MM.1S (cell line): ENCODE results near the gene CHN2.

Experiments used
- DNase-seq: peaks from one replicate; pipeline ENCODE4 v3.0.0-alpha.2; 2015
- H2AFZ ChIP-seq: fragments of 300-600 bp; sonication (generic); 2 replicates; pipeline ENCODE4 v1.6.0; 2016; ENCODE audit warnings: antibody characterized with exemption, low read length
- H3F3A ChIP-seq: fragments of 300-600 bp; sonication (generic); 2 replicates; pipeline ENCODE4 v1.6.1; 2016; ENCODE audit warnings: mild to moderate bottlenecking, antibody characterized with exemption, low read length, moderate library complexity, mixed read lengths; ENCODE audit not compliant: insufficient read depth
- H3K27ac ChIP-seq: fragments of 300-600 bp; sonication (generic); 2 replicates; pipeline ENCODE4 v1.5.1; 2016; ENCODE audit warnings: mild to moderate bottlenecking, low read length
- H3K27me3 ChIP-seq: fragments of 300-600 bp; sonication (generic); replicated peaks from 2 replicates; pipeline ENCODE4 v1.6.0; 2016; ENCODE audit warnings: low read length; ENCODE audit not compliant: insufficient read depth
- H3K36me3 ChIP-seq: fragments of 300-600 bp; sonication (generic); replicated peaks from 2 replicates; pipeline ENCODE4 v1.6.1; 2016; ENCODE audit warnings: mild to moderate bottlenecking, low read length, mixed read lengths; ENCODE audit not compliant: insufficient read depth
- H3K4me1 ChIP-seq: fragments of 300-600 bp; sonication (generic); 2 replicates; pipeline ENCODE4 v1.6.1; 2016; ENCODE audit warnings: low read length, mixed read lengths
- H3K4me2 ChIP-seq: fragments of 300-600 bp; sonication (generic); 2 replicates; pipeline ENCODE4 v1.6.0; 2016; ENCODE audit warnings: low read depth, low read length
- H3K4me3 ChIP-seq: fragments of 300-600 bp; sonication (generic); 2 replicates; pipeline ENCODE4 v1.5.1; 2016; ENCODE audit warnings: low read length, mixed read lengths
- H3K79me2 ChIP-seq: fragments of 300-600 bp; sonication (generic); 2 replicates; pipeline ENCODE4 v1.6.1; 2016; ENCODE audit warnings: mixed run types, low read length, mixed read lengths
- H3K9ac ChIP-seq: fragments of 300-600 bp; sonication (generic); 2 replicates; pipeline ENCODE4 v1.6.1; 2016; ENCODE audit warnings: low read length, mixed read lengths
- H3K9me2 ChIP-seq: fragments of 300-600 bp; sonication (generic); replicated peaks from 2 replicates; pipeline ENCODE4 v1.6.1; 2016; ENCODE audit warnings: mild to moderate bottlenecking, low read length, mixed read lengths; ENCODE audit not compliant: insufficient read depth
- H3K9me3 ChIP-seq: fragments of 300-600 bp; sonication (generic); replicated peaks from 2 replicates; pipeline ENCODE4 v1.6.1; 2016; ENCODE audit warnings: mild to moderate bottlenecking, low read length, mixed read lengths; ENCODE audit not compliant: insufficient read depth
- H4K20me1 ChIP-seq: fragments of 300-600 bp; sonication (generic); 2 replicates; pipeline ENCODE4 v1.6.1; 2016; ENCODE audit warnings: mild to moderate bottlenecking, low read length, moderate library complexity, mixed read lengths; ENCODE audit not compliant: insufficient read depth
- EZH2 ChIP-seq: fragments of 300-600 bp; sonication (generic); optimal IDR thresholded peaks from 2 replicates; pipeline ENCODE3; 2017; ENCODE audit warnings: low read depth, mild to moderate bottlenecking, antibody characterized with exemption, low read length, mixed read lengths
- EZH2phosphoT487 ChIP-seq: fragments of 300-600 bp; sonication (generic); IDR thresholded peaks from 2 replicates; pipeline ENCODE4 v1.6.1; 2018; ENCODE audit warnings: antibody characterized with exemption, low read length
- TF ChIP-seq, protein P1 (sequence below): fragments of 300-600 bp; sonication (generic); IDR thresholded peaks from 2 replicates; pipeline ENCODE4 v1.5.1; 2016; ENCODE audit warnings: antibody characterized with exemption, low read length, mixed read lengths

CHN2 gene

DNA sequence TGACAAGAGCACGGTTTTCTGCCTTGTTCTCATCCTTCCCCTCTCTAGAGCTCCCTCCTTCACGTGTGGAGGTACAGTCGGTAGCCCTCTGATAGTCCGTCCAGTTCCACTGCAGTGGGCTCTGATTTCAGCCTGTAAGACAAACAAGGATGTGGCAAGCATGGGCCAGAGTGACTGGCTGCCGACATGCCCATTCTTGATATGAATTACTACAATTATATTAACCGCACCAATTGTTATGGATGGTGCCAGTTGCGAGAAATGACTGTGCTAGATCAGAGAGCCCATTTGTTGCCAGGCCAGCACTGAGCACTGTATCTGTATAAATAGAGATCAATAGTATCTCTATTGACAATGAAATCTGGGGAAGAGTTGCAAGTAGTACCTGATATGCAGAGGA, 146.6 kb downstream of the CHN2 start:
- Histone ChIP-seq H3K36me3 (no peaks in the 10 kb centered on the region), H4K20me1 (no peaks in the 10 kb centered on the region), H3K4me1 (no peaks in the 10 kb centered on the region), H3K79me2 (no peaks in the 10 kb centered on the region), H3K4me2 (no peak overlapping the region), H3K4me3 (no peak overlapping the region), H3K27ac (no peak overlapping the region), H3F3A (no peaks in the 10 kb centered on the region), H3K9me3 (no peaks in the 10 kb centered on the region), H3K9ac (no peak overlapping the region), H3K27me3 (no peaks in the 10 kb centered on the region), H3K9me2 (no peaks in the 10 kb centered on the region), H2AFZ (no peak overlapping the region)
- DNase-seq, result no peak
- TF ChIP-seq, protein P1, sequence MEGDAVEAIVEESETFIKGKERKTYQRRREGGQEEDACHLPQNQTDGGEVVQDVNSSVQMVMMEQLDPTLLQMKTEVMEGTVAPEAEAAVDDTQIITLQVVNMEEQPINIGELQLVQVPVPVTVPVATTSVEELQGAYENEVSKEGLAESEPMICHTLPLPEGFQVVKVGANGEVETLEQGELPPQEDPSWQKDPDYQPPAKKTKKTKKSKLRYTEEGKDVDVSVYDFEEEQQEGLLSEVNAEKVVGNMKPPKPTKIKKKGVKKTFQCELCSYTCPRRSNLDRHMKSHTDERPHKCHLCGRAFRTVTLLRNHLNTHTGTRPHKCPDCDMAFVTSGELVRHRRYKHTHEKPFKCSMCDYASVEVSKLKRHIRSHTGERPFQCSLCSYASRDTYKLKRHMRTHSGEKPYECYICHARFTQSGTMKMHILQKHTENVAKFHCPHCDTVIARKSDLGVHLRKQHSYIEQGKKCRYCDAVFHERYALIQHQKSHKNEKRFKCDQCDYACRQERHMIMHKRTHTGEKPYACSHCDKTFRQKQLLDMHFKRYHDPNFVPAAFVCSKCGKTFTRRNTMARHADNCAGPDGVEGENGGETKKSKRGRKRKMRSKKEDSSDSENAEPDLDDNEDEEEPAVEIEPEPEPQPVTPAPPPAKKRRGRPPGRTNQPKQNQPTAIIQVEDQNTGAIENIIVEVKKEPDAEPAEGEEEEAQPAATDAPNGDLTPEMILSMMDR, result no peak
- no peak for TF ChIP-seq EZH2phosphoT487
- TF ChIP-seq EZH2, result no peak

- no peak for DNase-seq
- no peaks in the 10 kb centered on the region for H3K27me3 ChIP-seq
- no peak overlapping the region for H3K27ac ChIP-seq
- H3K4me2 ChIP-seq, result no peak overlapping the region
- H3K4me1 ChIP-seq, result no peaks in the 10 kb centered on the region
- H3F3A ChIP-seq, result no peaks in the 10 kb centered on the region
- TF ChIP-seq, protein P1, result no peak
- no peak for TF ChIP-seq EZH2phosphoT487
- TF ChIP-seq EZH2, result no peak
- H3K9ac ChIP-seq, result no peak overlapping the region
- no peaks in the 10 kb centered on the region for H3K36me3 ChIP-seq
- H2AFZ ChIP-seq, result no peak overlapping the region
- no peaks in the 10 kb centered on the region for H3K9me3 ChIP-seq
- no peaks in the 10 kb centered on the region for H3K9me2 ChIP-seq
- no peaks in the 10 kb centered on the region for H3K79me2 ChIP-seq
- H3K4me3 ChIP-seq, result no peak overlapping the region
- H4K20me1 ChIP-seq, result no peaks in the 10 kb centered on the region
Measured at GRCh38 chr7:29342761-29343160, 148.2 kb downstream of the CHN2 start.

DNA sequence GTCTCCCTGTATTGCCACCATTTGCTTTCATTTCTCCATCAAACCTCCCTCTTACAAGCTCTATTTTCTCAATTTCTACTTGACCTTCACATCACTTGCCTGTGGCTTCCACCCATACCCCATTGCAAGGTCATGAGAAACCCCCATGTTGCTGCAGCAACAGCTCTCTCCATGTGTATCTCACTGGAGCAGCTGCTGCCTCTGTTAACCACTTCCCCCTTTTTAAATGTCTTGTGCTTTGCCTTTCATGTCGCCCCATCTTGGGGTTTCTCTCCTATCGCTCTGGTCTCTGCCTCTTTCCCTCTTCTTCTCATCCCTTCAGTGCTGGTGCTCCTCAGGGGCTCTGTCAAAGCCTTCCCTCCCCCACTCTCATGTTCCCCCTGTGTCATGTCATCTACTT, 148.8 kb downstream of the CHN2 start:
- no peaks in the 10 kb centered on the region for H3F3A ChIP-seq
- H3K4me1 ChIP-seq, result no peaks in the 10 kb centered on the region

More for the DNA sequence above, 148.8 kb downstream of the CHN2 start:
- H3K9me3 ChIP-seq, result no peaks in the 10 kb centered on the region
- no peaks in the 10 kb centered on the region for H3K27me3 ChIP-seq
- H3K9ac ChIP-seq, result no peak overlapping the region
- no peak overlapping the region for H3K4me2 ChIP-seq
- no peak overlapping the region for H3K4me3 ChIP-seq
- H4K20me1 ChIP-seq, result no peaks in the 10 kb centered on the region
- no peaks in the 10 kb centered on the region for H3K79me2 ChIP-seq
- TF ChIP-seq, protein P1, result no peak
- TF ChIP-seq EZH2phosphoT487 (no peak), EZH2 (no peak)
- no peak for DNase-seq
- H2AFZ ChIP-seq, result no peak overlapping the region
- H3K9me2 ChIP-seq, result no peaks in the 10 kb centered on the region
- no peaks in the 10 kb centered on the region for H3K36me3 ChIP-seq
- no peak overlapping the region for H3K27ac ChIP-seq
